M059J (cell line): ENCODE measurements around the gene CASP6. TPM values are rescaled to one million over a fixed set of nuclear protein-coding genes. Genes with fewer than 3 reads are reported as not detected.

ENCODE experiments used
- DNase-seq: peaks from one replicate; pipeline ENCODE4 v3.0.0-alpha.2; 2012; ENCODE audit warnings: low read depth
- total RNA-seq: library from RNA; depleted of rRNA; stranded (reverse); fragments of >200 nt; shearing (Covaris generic); gene quantifications from 2 replicates; pipeline ENCODE4 v1.2.3, GENCODE V29; 2014; rRNA removed

Gene CASP6
- total RNA-seq, result 28.6 and 54.1 TPM in 2 replicates

- peak; percentile 73 for DNase-seq
Measured at GRCh38 chr4:109702950-109703663, at the start of gene CASP6. Gene CASP6 (minus strand): TSS chr4:109703445. CDS start chr4:109703395, 50 bp downstream.

GRCh38 chr4:109752525-109752924 is 49.3 kb upstream of the CASP6 start:
- DNase-seq, result no peak

- no peak for DNase-seq
Measured at GRCh38 chr4:109751852-109752251, 48.6 kb upstream of the CASP6 start.

GRCh38 chr4:109750652-109751244 is 47.5 kb upstream of the CASP6 start:
- no peak for DNase-seq

GRCh38 chr4:109749388-109750082 is 46.3 kb upstream of the CASP6 start:
- no peak for DNase-seq

- DNase-seq, result no peak
Measured at GRCh38 chr4:109748114-109748513, 44.9 kb upstream of the CASP6 start.

- no peak for DNase-seq
Measured at GRCh38 chr4:109746728-109747127, 43.5 kb upstream of the CASP6 start.

GRCh38 chr4:109745830-109746229 is 42.6 kb upstream of the CASP6 start:
- no peak for DNase-seq

GRCh38 chr4:109739547-109739946 is 36.3 kb upstream of the CASP6 start:
- peak; percentile 20 for DNase-seq

GRCh38 chr4:109738104-109738872 is 35.0 kb upstream of the CASP6 start:
- DNase-seq, result no peak

- DNase-seq, result peak; percentile 13
Measured at GRCh38 chr4:109735566-109736365, 32.5 kb upstream of the CASP6 start.

GRCh38 chr4:109733728-109734127 is 30.5 kb upstream of the CASP6 start:
- peak; percentile 12 for DNase-seq

GRCh38 chr4:109730619-109731545 is 27.6 kb upstream of the CASP6 start:
- no peak for DNase-seq

- peak; percentile 67 for DNase-seq
Measured at GRCh38 chr4:109729718-109730618, 26.7 kb upstream of the CASP6 start, which contains the start of gene PLA2G12A. Gene PLA2G12A (minus strand): TSS chr4:109730070. CDS start chr4:109729809, 261 bp downstream.

GRCh38 chr4:109729117-109729717 is 26.0 kb upstream of the CASP6 start:
- DNase-seq, result peak; percentile 4

- no peak for DNase-seq
Measured at GRCh38 chr4:109728385-109728784, 25.1 kb upstream of the CASP6 start.

- no peak for DNase-seq
Measured at GRCh38 chr4:109723110-109723509, 19.9 kb upstream of the CASP6 start.

- no peak for DNase-seq
Measured at GRCh38 chr4:109722357-109722756, 19.1 kb upstream of the CASP6 start.
